C4-2B (cell line): ENCODE results near the gene IFFO2.

Source experiments
- CTCF ChIP-seq: fragments of 450-650 bp; conservative IDR thresholded peaks from 2 replicates; pipeline ENCODE4 v1.5.1; 2017; ENCODE audit warnings: mild to moderate bottlenecking
- ZFX ChIP-seq: fragments of 450-650 bp; IDR thresholded peaks from 2 replicates; pipeline ENCODE4 v1.6.1; 2017

- TF ChIP-seq CTCF (no peak), ZFX (no peak)
These were observed 5.1 kb downstream of the IFFO2 start for GRCh38 chr1:18951416-18951815.
